ENCODE measurements around the gene GPR137B. TPM values are rescaled to one million over a fixed set of nuclear protein-coding genes. Genes with fewer than 3 reads are reported as not detected.

The GPR137B gene
- total and polyA plus RNA-seq, 10 donors: 5.2 to 54.8 (median 37.6) TPM

DNA sequence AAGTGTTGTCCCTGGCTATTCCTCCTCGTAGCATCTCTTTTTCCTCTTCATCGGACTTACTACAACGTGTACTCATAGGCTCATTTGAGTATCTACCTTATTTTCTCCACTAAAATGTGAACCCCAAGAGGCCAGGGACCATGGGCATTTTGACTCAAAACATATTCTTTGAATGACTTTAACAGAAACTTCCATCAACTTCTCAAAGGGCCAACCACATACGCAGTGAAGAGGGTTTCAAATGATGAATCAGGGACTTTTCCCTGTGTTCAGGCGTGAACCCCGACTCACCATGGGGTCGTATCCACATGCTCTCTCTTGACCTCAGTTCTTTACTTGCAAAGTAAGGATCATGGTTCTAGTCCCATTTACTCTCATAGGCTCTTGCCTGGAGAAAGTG is 20.2 kb upstream of the GPR137B start:
- no peaks in the 10 kb centered on the region for H3K9me3 ChIP-seq
- intact Hi-C loops (cut with DNase I; ENCODE audit: low total_unique reads): no loop called here
- H3K27ac ChIP-seq: no peak overlapping the region
- TF ChIP-seq CTCF (IDR thresholded peaks at IDR 0.05 in 8 of 11, conservative IDR thresholded peaks at IDR 0.05 in 3 of 11) (no peak), POLR2A (IDR thresholded peaks at IDR 0.05) (no peak), POLR2AphosphoS5 (IDR thresholded peaks at IDR 0.05) (no peak)
- H3K4me3 ChIP-seq: no peak overlapping the region
- no peak for DNase-seq
- WGBS, 5 donors: 78 to 91% (median 82%) methylated on average over 7 of the region's 7 CpGs
- no peaks in the 10 kb centered on the region for H3K36me3 ChIP-seq
- H3K27me3 ChIP-seq (replicated peaks in 1 of 7): no peaks in the 10 kb centered on the region
- peaks cover 0 to 20% (median 5%) of the 10 kb centered on the region in 6 donors for H3K4me1 ChIP-seq

- Histone ChIP-seq H3K4me1 (peaks cover 0 to 20% (median 5%) of the 10 kb centered on the region in 6 donors), H3K27ac (no peak overlapping the region), H3K4me3 (no peak overlapping the region), H3K36me3 (no peaks in the 10 kb centered on the region), H3K9me3 (no peaks in the 10 kb centered on the region), H3K27me3 (replicated peaks in 1 of 7) (peaks cover 0 to 2% (median 0%) of the 10 kb centered on the region in 7 donors)
- TF ChIP-seq CTCF (IDR thresholded peaks at IDR 0.05 in 8 of 11, conservative IDR thresholded peaks at IDR 0.05 in 3 of 11) (no peak), POLR2A (IDR thresholded peaks at IDR 0.05) (no peak), POLR2AphosphoS5 (IDR thresholded peaks at IDR 0.05) (no peak)
- intact Hi-C loops (cut with DNase I; ENCODE audit: low total_unique reads): no loop called here
- no peak for DNase-seq
- 73 to 83% (median 77%) methylated on average over 6 of the region's 6 CpGs for WGBS, 5 donors
Observed at GRCh38 chr1:236123563-236123962, 18.8 kb upstream of the GPR137B start.

DNA sequence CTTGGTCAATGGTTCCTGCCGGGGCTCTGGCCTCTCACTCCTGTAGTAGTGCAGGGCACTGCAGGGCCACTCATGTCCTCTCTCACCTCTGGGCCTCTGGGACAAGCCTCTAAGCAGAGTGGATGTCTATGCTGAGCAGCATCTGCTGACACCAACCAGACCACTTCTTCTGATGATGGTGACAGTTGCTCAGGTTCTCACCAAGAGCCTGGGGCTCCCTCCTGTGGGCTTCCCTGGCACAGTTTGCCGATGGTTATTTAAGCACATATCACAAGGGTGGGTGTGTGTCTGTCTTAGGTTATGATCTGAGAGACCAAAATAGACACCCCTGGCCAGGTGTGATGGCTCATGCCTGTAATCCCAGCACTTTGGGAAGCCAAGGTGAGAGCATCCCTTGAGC is 17.4 kb upstream of the GPR137B start:
- peaks cover 0 to 19% (median 5%) of the 10 kb centered on the region in 6 donors for H3K4me1 ChIP-seq
- no peak overlapping the region for H3K27ac ChIP-seq
- H3K36me3 ChIP-seq: no peaks in the 10 kb centered on the region
- TF ChIP-seq CTCF (IDR thresholded peaks at IDR 0.05 in 8 of 11, conservative IDR thresholded peaks at IDR 0.05 in 3 of 11): no peak
- no peak for TF ChIP-seq POLR2A (IDR thresholded peaks at IDR 0.05)
- TF ChIP-seq POLR2AphosphoS5 (IDR thresholded peaks at IDR 0.05): no peak
- intact Hi-C loops (cut with DNase I; ENCODE audit: low total_unique reads): no loop called here
- peaks cover 0 to 9% (median 0%) of the 10 kb centered on the region in 7 donors for H3K27me3 ChIP-seq (replicated peaks in 1 of 7)
- no peaks in the 10 kb centered on the region for H3K9me3 ChIP-seq
- WGBS, 5 donors: 79 to 100% (median 83%) methylated on average over 1 to 2 of the region's 2 CpGs
- peak; percentile 37 for DNase-seq
- no peak overlapping the region for H3K4me3 ChIP-seq

GRCh38 chr1:236127045-236127444 is 15.3 kb upstream of the GPR137B start:
- Histone ChIP-seq H3K4me1 (no peaks in the 10 kb centered on the region), H3K27me3 (replicated peaks in 1 of 7) (peaks cover 0 to 9% (median 0%) of the 10 kb centered on the region in 7 donors), H3K36me3 (no peaks in the 10 kb centered on the region), H3K27ac (no peak overlapping the region), H3K9me3 (no peaks in the 10 kb centered on the region), H3K4me3 (no peak overlapping the region)
- TF ChIP-seq POLR2A (IDR thresholded peaks at IDR 0.05) (no peak), POLR2AphosphoS5 (IDR thresholded peaks at IDR 0.05) (no peak), CTCF (IDR thresholded peaks at IDR 0.05 in 8 of 11, conservative IDR thresholded peaks at IDR 0.05 in 3 of 11) (no peak)
- intact Hi-C loops (cut with DNase I; ENCODE audit: low total_unique reads): no loop called here
- DNase-seq: no peak
- WGBS, 5 donors: 84 to 94% (median 85%) methylated on average over 6 to 8 of the region's 8 CpGs
